D721Med (cell line): ENCODE measurements around the gene MALRD1.
A peak's percentile ranks its signal among the peaks of the same experiment; 100 is the strongest.

Source experiments
- DNase-seq: peaks from one replicate; pipeline ENCODE4 v3.0.0; 2011; ENCODE audit warnings: low spot score; ENCODE audit not compliant: insufficient read length
- FAIRE-seq: peaks from 2 replicates; lab custom pipeline; 2011; peaks lifted over from hg19 to GRCh38; lab: Jason Lieb, UNC
- CTCF ChIP-seq: IDR thresholded peaks from 2 replicates; pipeline ENCODE4 v1.5.1; 2012; ENCODE audit warnings: mild to moderate bottlenecking, control low read depth; ENCODE audit not compliant: insufficient read depth; ENCODE audit errors: missing control alignments

The MALRD1 gene

GRCh38 chr10:19417740-19418139 lies 369.1 kb downstream of the MALRD1 start:
- FAIRE-seq = peak; percentile 44

DNA sequence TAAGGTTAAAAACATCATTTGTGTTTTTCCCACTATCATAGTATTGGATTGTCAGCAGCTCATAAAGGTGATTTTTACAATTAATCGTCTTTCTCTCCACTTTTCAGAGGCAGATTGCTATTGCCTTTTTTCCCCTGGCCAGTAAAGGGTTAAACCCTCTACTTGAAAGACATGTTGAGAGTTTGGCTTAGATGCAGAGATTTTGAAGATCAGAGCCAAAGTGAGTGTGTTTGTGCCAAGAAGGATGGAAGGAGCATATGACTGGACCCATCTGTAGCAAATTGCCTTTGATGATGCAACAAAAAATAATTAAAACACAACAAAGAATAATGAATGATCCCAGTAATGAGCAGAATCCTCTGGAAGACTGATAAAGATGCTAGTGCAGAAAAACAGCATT lies 373.1 kb downstream of the MALRD1 start:
- TF ChIP-seq CTCF = no peak
- no peak for DNase-seq
- FAIRE-seq = no peak

More at GRCh38 chr10:19417740-19418139, 369.1 kb downstream of the MALRD1 start:
- DNase-seq = no peak
- no peak for TF ChIP-seq CTCF

DNA sequence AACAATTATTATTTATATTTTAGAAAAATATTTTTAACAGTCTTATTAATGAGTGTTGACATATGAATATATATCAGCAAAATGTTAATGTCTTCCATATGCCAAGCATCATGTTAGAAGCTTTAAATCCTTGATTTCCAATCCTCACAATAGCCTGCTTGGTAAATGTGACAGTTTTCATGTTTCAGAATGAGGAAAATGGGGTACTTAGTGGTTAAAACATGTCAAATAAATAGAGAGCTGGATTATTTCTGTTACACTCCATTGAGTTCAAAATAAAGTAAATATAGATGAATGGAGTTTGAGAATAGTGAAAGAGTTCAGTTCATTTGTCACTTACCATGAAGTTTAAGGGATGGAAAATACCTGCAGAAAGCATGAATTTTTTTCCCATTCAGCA lies 377.4 kb downstream of the MALRD1 start:
- no peak for DNase-seq
- FAIRE-seq = no peak
- no peak for TF ChIP-seq CTCF

GRCh38 chr10:19431622-19432351 lies 383.2 kb downstream of the MALRD1 start:
- no peak for DNase-seq

GRCh38 chr10:19449860-19450259 lies 401.3 kb downstream of the MALRD1 start:
- FAIRE-seq (no peak), DNase-seq (no peak)
- TF ChIP-seq CTCF = no peak

More at GRCh38 chr10:19431622-19432351, 383.2 kb downstream of the MALRD1 start:
- TF ChIP-seq CTCF = no peak
- FAIRE-seq = no peak

DNA sequence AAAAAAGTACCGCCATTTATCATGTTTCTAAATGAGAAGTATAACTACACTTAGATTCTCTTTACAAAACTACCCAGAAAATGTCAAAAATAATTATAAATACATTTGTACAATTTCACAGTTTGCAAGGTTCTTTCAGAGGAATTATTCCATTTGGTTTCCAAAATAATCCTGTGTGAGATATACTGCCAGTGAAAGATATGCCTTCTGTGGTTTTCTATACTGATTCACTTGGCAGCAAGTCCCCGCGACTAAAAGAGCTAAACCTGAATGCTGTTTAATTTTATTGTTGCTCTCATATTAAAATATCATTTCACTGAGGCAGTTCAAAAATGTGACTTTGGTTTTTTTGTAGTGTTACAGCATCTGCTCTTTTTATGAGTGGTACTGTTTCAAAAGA lies 402.8 kb downstream of the MALRD1 start:
- no peak for DNase-seq
- no peak for FAIRE-seq
- no peak for TF ChIP-seq CTCF

- TF ChIP-seq CTCF = no peak
- FAIRE-seq (no peak), DNase-seq (no peak)
Measured at GRCh38 chr10:19451937-19452336, 403.3 kb downstream of the MALRD1 start.
